Activated CD8-positive, alpha-beta T cell treated with anti-CD3 and anti-CD28 coated beads, Interleukin-2, amount 10 ng/mL, durations not matched to agents 7 days and 5 days (primary cell): ENCODE results near the gene ENDOV. TPM values are rescaled to one million over a fixed set of nuclear protein-coding genes. Genes with fewer than 3 reads are reported as not detected.

Experiments used
- ATAC-seq: fragments of 150-1000 bp; cut with Tn5 transposase; one replicate; pipeline ENCODE4 v1.10.0; 2021; ENCODE audit warnings: moderate library complexity
- CTCF ChIA-PET: fragments of 350-600 bp; sonication (Branson Sonifier 250); formaldehyde crosslinking; loops from one replicate; lab custom pipeline; 2021; ENCODE audit warnings: antibody characterized with exemption; lab: Charles Lee
- POLR2A ChIA-PET: fragments of 350-600 bp; sonication (Branson Sonifier 250); formaldehyde crosslinking; loops from one replicate; lab custom pipeline; 2021; ENCODE audit warnings: antibody characterized with exemption; lab: Charles Lee
- DNase-seq: peaks from one replicate; pipeline ENCODE4 v3.0.0-alpha.2; 2020
- H3K27ac Mint-ChIP-seq: one replicate; pipeline ENCODE4 v1.8.0; 2021; ENCODE audit warnings: mild to moderate bottlenecking, mixed read lengths
- H3K27me3 Mint-ChIP-seq: one replicate; pipeline ENCODE4 v1.8.0; 2021; ENCODE audit warnings: low read depth, mixed read lengths
- H3K36me3 Mint-ChIP-seq: one replicate; pipeline ENCODE4 v1.8.0; 2021; ENCODE audit warnings: low read depth, mixed read lengths
- H3K4me1 Mint-ChIP-seq: one replicate; pipeline ENCODE4 v1.8.0; 2021; ENCODE audit warnings: low read depth, mixed read lengths
- H3K4me3 Mint-ChIP-seq: one replicate; pipeline ENCODE4 v1.8.0; 2021; ENCODE audit warnings: mild to moderate bottlenecking, mixed read lengths
- H3K9me3 Mint-ChIP-seq: one replicate; pipeline ENCODE4 v1.8.0; 2022; ENCODE audit warnings: mixed read lengths; ENCODE audit not compliant: insufficient read depth
- total RNA-seq, 2 experiments: library from RNA; stranded (reverse); gene quantifications; one replicate each; pipeline ENCODE4 v1.2.3, GENCODE V29; 2021

ENDOV gene
- total RNA-seq, 2 experiments from 2014 or later = 15.7 to 18.7 TPM

- no peak for ATAC-seq
- POLR2A ChIA-PET = no interaction called here
These were observed 51.3 kb downstream of the ENDOV start for GRCh38 chr17:80466188-80466705.

GRCh38 chr17:80468242-80468641 is 53.3 kb downstream of the ENDOV start:
- ChIA-PET CTCF (no interaction called here), POLR2A (interaction anchor here (1.2 kb wide), 1 partner anchor 14 kb away, joined by 5 read pairs; no protein-coding TSS in a partner anchor)
- no peak for DNase-seq
- no peak for ATAC-seq
- H3K27ac Mint-ChIP-seq = no peak overlapping the region
- no peak overlapping the region for H3K4me3 Mint-ChIP-seq
- H3K9me3 Mint-ChIP-seq = no peaks in the 10 kb centered on the region
- H3K4me1 Mint-ChIP-seq = peaks cover 15% of the 10 kb centered on the region
- peaks cover 33% of the 10 kb centered on the region for H3K27me3 Mint-ChIP-seq
- H3K36me3 Mint-ChIP-seq = peaks cover 7% of the 10 kb centered on the region

More at GRCh38 chr17:80466188-80466705, 51.3 kb downstream of the ENDOV start:
- Mint-ChIP-seq H3K4me3 (no peak overlapping the region), H3K27me3 (peaks cover 28% of the 10 kb centered on the region), H3K9me3 (no peaks in the 10 kb centered on the region), H3K36me3 (peaks cover 2% of the 10 kb centered on the region), H3K4me1 (peaks cover 5% of the 10 kb centered on the region), H3K27ac (no peak overlapping the region)
- DNase-seq = no peak
- CTCF ChIA-PET = interaction anchor here (0.6 kb wide), 1 partner anchor 52 kb away, joined by 4 read pairs; no protein-coding TSS in a partner anchor

- no peak for DNase-seq
- ChIA-PET CTCF (no interaction called here), POLR2A (interaction anchor here (1.2 kb wide), 1 partner anchor 14 kb away, joined by 5 read pairs; no protein-coding TSS in a partner anchor)
- ATAC-seq = no peak
- Mint-ChIP-seq H3K4me1 (peaks cover 10% of the 10 kb centered on the region), H3K27me3 (peaks cover 36% of the 10 kb centered on the region), H3K27ac (no peak overlapping the region), H3K36me3 (peaks cover 7% of the 10 kb centered on the region), H3K4me3 (no peak overlapping the region), H3K9me3 (no peaks in the 10 kb centered on the region)
These were observed 54.0 kb downstream of the ENDOV start for GRCh38 chr17:80468781-80469493.

GRCh38 chr17:80469667-80470066 is 54.7 kb downstream of the ENDOV start:
- H3K4me1 Mint-ChIP-seq = peaks cover 15% of the 10 kb centered on the region

GRCh38 chr17:80470603-80471002 is 55.6 kb downstream of the ENDOV start:
- no peak for DNase-seq
- ATAC-seq = no peak
- no peak overlapping the region for H3K4me3 Mint-ChIP-seq
- H3K27ac Mint-ChIP-seq = no peak overlapping the region
- ChIA-PET POLR2A (interaction anchor here (1.0 kb wide), 1 partner anchor 64 kb away, joined by 4 read pairs; no protein-coding TSS in a partner anchor), CTCF (no interaction called here)
- H3K36me3 Mint-ChIP-seq = peaks cover 7% of the 10 kb centered on the region
- H3K4me1 Mint-ChIP-seq = peaks cover 25% of the 10 kb centered on the region
- no peaks in the 10 kb centered on the region for H3K9me3 Mint-ChIP-seq
- H3K27me3 Mint-ChIP-seq = peaks cover 51% of the 10 kb centered on the region

More at GRCh38 chr17:80469667-80470066, 54.7 kb downstream of the ENDOV start:
- ChIA-PET CTCF (no interaction called here), POLR2A (no interaction called here)
- DNase-seq (no peak), ATAC-seq (no peak)
- Mint-ChIP-seq H3K27ac (no peak overlapping the region), H3K9me3 (no peaks in the 10 kb centered on the region), H3K27me3 (peaks cover 42% of the 10 kb centered on the region), H3K4me3 (no peak overlapping the region), H3K36me3 (peaks cover 7% of the 10 kb centered on the region)

- Mint-ChIP-seq H3K4me1 (peaks cover 25% of the 10 kb centered on the region), H3K4me3 (no peak overlapping the region), H3K36me3 (peaks cover 7% of the 10 kb centered on the region), H3K27ac (no peak overlapping the region), H3K9me3 (no peaks in the 10 kb centered on the region), H3K27me3 (peaks cover 51% of the 10 kb centered on the region)
- ChIA-PET CTCF (interaction anchor here (0.8 to 1.4 kb wide), 2 partner anchors 18 to 45 kb away, joined by 3 read pairs; no protein-coding TSS in a partner anchor), POLR2A (interaction anchor here (2.7 kb wide), 1 partner anchor 17 kb away, joined by 11 read pairs; no protein-coding TSS in a partner anchor)
- DNase-seq (peak; percentile 34), ATAC-seq (no peak)
These were observed 57.0 kb downstream of the ENDOV start for GRCh38 chr17:80471922-80472321.

- POLR2A ChIA-PET = interaction anchor here (0.9 to 2.7 kb wide), 2 partner anchors 9 to 18 kb away, joined by 4 to 11 read pairs; no protein-coding TSS in a partner anchor
- H3K27me3 Mint-ChIP-seq = peaks cover 47% of the 10 kb centered on the region
- CTCF ChIA-PET = interaction anchor here (0.6 to 1.4 kb wide), 4 partner anchors 19 to 103 kb away, joined by 3 to 5 read pairs (median 3); no protein-coding TSS in a partner anchor
- H3K27ac Mint-ChIP-seq = no peak overlapping the region
- no peak for ATAC-seq
- H3K9me3 Mint-ChIP-seq = no peaks in the 10 kb centered on the region
- H3K4me3 Mint-ChIP-seq = no peak overlapping the region
- H3K4me1 Mint-ChIP-seq = peaks cover 25% of the 10 kb centered on the region
- H3K36me3 Mint-ChIP-seq = peaks cover 5% of the 10 kb centered on the region
- DNase-seq = no peak
These were observed 58.0 kb downstream of the ENDOV start for GRCh38 chr17:80472996-80473395.

GRCh38 chr17:80473701-80474100 is 58.7 kb downstream of the ENDOV start:
- DNase-seq (no peak), ATAC-seq (no peak)
- no peak overlapping the region for H3K4me3 Mint-ChIP-seq
- H3K4me1 Mint-ChIP-seq = peaks cover 25% of the 10 kb centered on the region
- H3K36me3 Mint-ChIP-seq = peaks cover 5% of the 10 kb centered on the region
- peaks cover 43% of the 10 kb centered on the region for H3K27me3 Mint-ChIP-seq
- CTCF ChIA-PET = interaction anchor here (0.6 to 2.2 kb wide), 3 partner anchors 46 to 426 kb away, joined by 3 to 7 read pairs (median 5); no protein-coding TSS in a partner anchor
- POLR2A ChIA-PET = interaction anchor here (0.9 to 2.7 kb wide), 2 partner anchors 8 to 19 kb away, joined by 4 to 11 read pairs; no protein-coding TSS in a partner anchor
- H3K9me3 Mint-ChIP-seq = no peaks in the 10 kb centered on the region
- H3K27ac Mint-ChIP-seq = no peak overlapping the region

- peaks cover 44% of the 10 kb centered on the region for H3K27me3 Mint-ChIP-seq
- H3K9me3 Mint-ChIP-seq = no peaks in the 10 kb centered on the region
- ChIA-PET CTCF (interaction anchor here (1.8 to 2.2 kb wide), 2 partner anchors 47 to 426 kb away, joined by 7 to 9 read pairs; no protein-coding TSS in a partner anchor), POLR2A (interaction anchor here (2.7 to 3.1 kb wide), 2 partner anchors 19 to 20 kb away, joined by 11 to 17 read pairs; no protein-coding TSS in a partner anchor)
- no peak overlapping the region for H3K27ac Mint-ChIP-seq
- ATAC-seq (no peak), DNase-seq (peak; percentile 40)
- peak overlapping the region; percentile 75 for H3K4me3 Mint-ChIP-seq
- H3K36me3 Mint-ChIP-seq = peaks cover 5% of the 10 kb centered on the region
- peaks cover 28% of the 10 kb centered on the region for H3K4me1 Mint-ChIP-seq
These were observed 59.4 kb downstream of the ENDOV start for GRCh38 chr17:80474231-80474960.

GRCh38 chr17:80474961-80475909 is 60.3 kb downstream of the ENDOV start:
- Mint-ChIP-seq H3K27me3 (peaks cover 51% of the 10 kb centered on the region), H3K4me1 (peaks cover 28% of the 10 kb centered on the region), H3K27ac (peak overlapping the region; percentile 30), H3K9me3 (no peaks in the 10 kb centered on the region), H3K4me3 (peak overlapping the region; percentile 75), H3K36me3 (peaks cover 5% of the 10 kb centered on the region)
- CTCF ChIA-PET = interaction anchor here (0.6 to 2.2 kb wide), 5 partner anchors 48 to 425 kb away, joined by 4 to 9 read pairs (median 5); no protein-coding TSS in a partner anchor
- POLR2A ChIA-PET = interaction anchor here (0.6 to 3.1 kb wide), 3 partner anchors 21 to 345 kb away, joined by 3 to 17 read pairs (median 3); no protein-coding TSS in a partner anchor
- no peak for DNase-seq
- ATAC-seq = no peak
